Activated CD4-positive, alpha-beta T cell treated with anti-CD3 and anti-CD28 coated beads for 24 hours (primary cell): ENCODE results near the gene KLHDC7A.
"Not testable (repeated sequence)": the region's sequence is repeated elsewhere in the genome, so short reads cannot be mapped to it uniquely, and the experiment has no call there.

Experiments used
- DNase-seq, 2 donors: peaks; one replicate each; pipeline ENCODE4 v3.0.0-alpha.2; 2020; ENCODE audit warnings: low read depth in 2 of 2

Gene KLHDC7A

GRCh38 chr1:18480315-18481189, at the start of gene KLHDC7A:
KLHDC7A (plus strand) TSS chr1:18480930; CDS start chr1:18480982, 52 bp downstream.
- no peak for DNase-seq

- no peak for DNase-seq
These were observed 46.7 kb upstream of the KLHDC7A start for GRCh38 chr1:18434041-18434440.

- no peak for DNase-seq
These were observed 40.1 kb upstream of the KLHDC7A start for GRCh38 chr1:18440385-18441226.

GRCh38 chr1:18443587-18444520, 36.9 kb upstream of the KLHDC7A start:
- no peak for DNase-seq

- no peak for DNase-seq
These were observed 36.2 kb upstream of the KLHDC7A start for GRCh38 chr1:18444563-18444962.

- DNase-seq = no peak
These were observed 34.0 kb upstream of the KLHDC7A start for GRCh38 chr1:18446751-18447150.

- no peak for DNase-seq
These were observed 33.1 kb upstream of the KLHDC7A start for GRCh38 chr1:18447509-18448220.

- no peak for DNase-seq
These were observed 31.8 kb upstream of the KLHDC7A start for GRCh38 chr1:18448889-18449288.

GRCh38 chr1:18452550-18452949, 28.2 kb upstream of the KLHDC7A start:
- DNase-seq = no peak

GRCh38 chr1:18458133-18459092, 22.3 kb upstream of the KLHDC7A start:
- DNase-seq = no peak

GRCh38 chr1:18461656-18462055, 19.1 kb upstream of the KLHDC7A start:
- DNase-seq = no peak

- not testable (repeated sequence) for DNase-seq
These were observed 18.2 kb upstream of the KLHDC7A start for GRCh38 chr1:18462517-18462916.

- no peak for DNase-seq
These were observed 17.7 kb upstream of the KLHDC7A start for GRCh38 chr1:18463063-18463462.

- DNase-seq = no peak
These were observed 16.6 kb upstream of the KLHDC7A start for GRCh38 chr1:18463984-18464664.

GRCh38 chr1:18464665-18465050, 16.1 kb upstream of the KLHDC7A start:
- no peak for DNase-seq

- DNase-seq = no peak
These were observed 14.1 kb upstream of the KLHDC7A start for GRCh38 chr1:18466676-18467075.

GRCh38 chr1:18468570-18468969, 12.2 kb upstream of the KLHDC7A start:
- DNase-seq = no peak

GRCh38 chr1:18469514-18469913, 11.2 kb upstream of the KLHDC7A start:
- DNase-seq = no peak

- DNase-seq = no peak
These were observed 9.9 kb upstream of the KLHDC7A start for GRCh38 chr1:18470671-18471355.
